ENCODE data around the gene INPP4B.

The INPP4B gene

GRCh38 chr4:142556570-142557238, 289.4 kb downstream of the INPP4B start:
- no peaks in the 10 kb centered on the region for H3K36me3 ChIP-seq (ENCODE audit: control insufficient read depth, insufficient read depth, low read length)
- no peak overlapping the region for H3K4me2 ChIP-seq (ENCODE audit: low read length)
- H3K27me3 ChIP-seq (ENCODE audit: control insufficient read depth, insufficient read depth, low read length) = no peaks in the 10 kb centered on the region
- H3K9ac ChIP-seq = no peak overlapping the region
- no peak overlapping the region for H3K27ac ChIP-seq
- no peaks in the 10 kb centered on the region for H3K4me1 ChIP-seq
- H3K4me3 ChIP-seq (ENCODE audit: low read depth, low read length) = no peak overlapping the region
- H2AFZ ChIP-seq = no peak overlapping the region
- no peaks in the 10 kb centered on the region for H3K9me3 ChIP-seq (ENCODE audit: control insufficient read depth, low read length)
- H3K79me2 ChIP-seq = no peaks in the 10 kb centered on the region
- no peak for TF ChIP-seq CTCF (IDR thresholded peaks at IDR 0.05)

GRCh38 chr4:142556048-142556447, 290.1 kb downstream of the INPP4B start:
- no peak for TF ChIP-seq CTCF (IDR thresholded peaks at IDR 0.05)
- no peaks in the 10 kb centered on the region for H3K27me3 ChIP-seq (ENCODE audit: control insufficient read depth, insufficient read depth, low read length)
- H3K79me2 ChIP-seq = no peaks in the 10 kb centered on the region
- H3K4me2 ChIP-seq (ENCODE audit: low read length) = no peak overlapping the region
- H3K9ac ChIP-seq = no peak overlapping the region
- no peaks in the 10 kb centered on the region for H3K4me1 ChIP-seq
- H3K4me3 ChIP-seq (ENCODE audit: low read depth, low read length) = no peak overlapping the region
- H3K36me3 ChIP-seq (ENCODE audit: control insufficient read depth, insufficient read depth, low read length) = no peaks in the 10 kb centered on the region
- H3K9me3 ChIP-seq (ENCODE audit: control insufficient read depth, low read length) = no peaks in the 10 kb centered on the region
- H2AFZ ChIP-seq = no peak overlapping the region
- H3K27ac ChIP-seq = no peak overlapping the region

- H3K4me2 ChIP-seq (ENCODE audit: low read length) = no peak overlapping the region
- no peak overlapping the region for H2AFZ ChIP-seq
- TF ChIP-seq CTCF (IDR thresholded peaks at IDR 0.05) = no peak
- H3K9ac ChIP-seq = no peak overlapping the region
- H3K4me3 ChIP-seq (ENCODE audit: low read depth, low read length) = no peak overlapping the region
- H3K79me2 ChIP-seq = no peaks in the 10 kb centered on the region
- no peak overlapping the region for H3K27ac ChIP-seq
- no peaks in the 10 kb centered on the region for H3K4me1 ChIP-seq
- H3K27me3 ChIP-seq (ENCODE audit: control insufficient read depth, insufficient read depth, low read length) = no peaks in the 10 kb centered on the region
- H3K9me3 ChIP-seq (ENCODE audit: control insufficient read depth, low read length) = no peaks in the 10 kb centered on the region
- H3K36me3 ChIP-seq (ENCODE audit: control insufficient read depth, insufficient read depth, low read length) = no peaks in the 10 kb centered on the region
Measured at GRCh38 chr4:142554412-142554811, 291.7 kb downstream of the INPP4B start.

GRCh38 chr4:142551517-142552305, 294.4 kb downstream of the INPP4B start:
- H3K27me3 ChIP-seq (ENCODE audit: control insufficient read depth, insufficient read depth, low read length) = no peaks in the 10 kb centered on the region
- no peaks in the 10 kb centered on the region for H3K4me1 ChIP-seq
- H3K4me2 ChIP-seq (ENCODE audit: low read length) = no peak overlapping the region
- no peak overlapping the region for H3K9ac ChIP-seq
- no peak for TF ChIP-seq CTCF (IDR thresholded peaks at IDR 0.05)
- H3K79me2 ChIP-seq = no peaks in the 10 kb centered on the region
- H2AFZ ChIP-seq = no peak overlapping the region
- H3K27ac ChIP-seq = no peak overlapping the region
- no peak overlapping the region for H3K4me3 ChIP-seq (ENCODE audit: low read depth, low read length)
- no peaks in the 10 kb centered on the region for H3K9me3 ChIP-seq (ENCODE audit: control insufficient read depth, low read length)
- no peaks in the 10 kb centered on the region for H3K36me3 ChIP-seq (ENCODE audit: control insufficient read depth, insufficient read depth, low read length)

All from parathyroid adenoma (tissue), 2 donors.